GM19452 (cell line): ENCODE measurements around the gene PEX7.
"Not testable (repeated sequence)": the region's sequence is repeated elsewhere in the genome, so short reads cannot be mapped to it uniquely, and the experiment has no call there.

Experiments
- ATAC-seq: cut with Tn5 transposase; IDR thresholded peaks from one replicate; pipeline ENCODE4 v1.9.1; 2021; ENCODE audit not compliant: unreplicated experiment

PEX7 gene

GRCh38 chr6:136893187-136893586, 70.8 kb downstream of the PEX7 start:
- no peak for ATAC-seq

GRCh38 chr6:136895901-136896300, 73.5 kb downstream of the PEX7 start:
- no peak for ATAC-seq

- ATAC-seq: no peak
Measured at GRCh38 chr6:136897071-136897470, 74.7 kb downstream of the PEX7 start.

GRCh38 chr6:136901212-136901784, 78.9 kb downstream of the PEX7 start:
- ATAC-seq: no peak

GRCh38 chr6:136904477-136904876, 82.1 kb downstream of the PEX7 start:
- not testable (repeated sequence) for ATAC-seq

- no peak for ATAC-seq
Measured at GRCh38 chr6:136914947-136915346, 92.6 kb downstream of the PEX7 start.

GRCh38 chr6:136918706-136919105, 96.3 kb downstream of the PEX7 start:
- ATAC-seq: no peak

GRCh38 chr6:136920216-136920615, 97.8 kb downstream of the PEX7 start:
- no peak for ATAC-seq

GRCh38 chr6:136920671-136921380, 98.4 kb downstream of the PEX7 start:
- no peak for ATAC-seq

GRCh38 chr6:136921381-136921935, 99.1 kb downstream of the PEX7 start:
- no peak for ATAC-seq

GRCh38 chr6:136921936-136922684, 99.7 kb downstream of the PEX7 start, which contains the start of gene SLC35D3:
Gene SLC35D3 (plus strand): TSS chr6:136922301. CDS start chr6:136922429, 128 bp downstream.
- no peak for ATAC-seq

- ATAC-seq: no peak
Measured at GRCh38 chr6:136922685-136923006, 100.3 kb downstream of the PEX7 start.

GRCh38 chr6:136923116-136923953, 100.9 kb downstream of the PEX7 start:
- no peak for ATAC-seq

- no peak for ATAC-seq
Measured at GRCh38 chr6:136923954-136924673, 101.7 kb downstream of the PEX7 start.

- ATAC-seq: no peak
Measured at GRCh38 chr6:136926383-136926782, 104.0 kb downstream of the PEX7 start.

- ATAC-seq: peak; percentile 62
Measured at GRCh38 chr6:136927292-136927691, 104.9 kb downstream of the PEX7 start.

GRCh38 chr6:136930528-136930927, 108.1 kb downstream of the PEX7 start:
- no peak for ATAC-seq

- ATAC-seq: no peak
Measured at GRCh38 chr6:136932599-136932998, 110.2 kb downstream of the PEX7 start.

GRCh38 chr6:136945072-136945471, 122.7 kb downstream of the PEX7 start:
- no peak for ATAC-seq

GRCh38 chr6:136945711-136946121, 123.3 kb downstream of the PEX7 start:
- ATAC-seq: no peak
